Spleen (tissue), 11 donors: ENCODE results near the gene NEDD4L. TPM values are rescaled to one million over a fixed set of nuclear protein-coding genes. Genes with fewer than 3 reads are reported as not detected.

ENCODE experiments used
- DNase-seq: peaks from one replicate; pipeline ENCODE4 v3.0.0-alpha.2; 2020
- H3K27ac ChIP-seq, 8 donors: fragments of 200-600 bp; sonication (generic) in 7 of 8; 1 replicate in 4 of 8; 2 replicates in 4 of 8; pipeline versions ENCODE4 v1.5.0 to v1.8.0; 2016 to 2021; ENCODE audit warnings: inconsistent platforms in 4 of 8, mild to moderate bottlenecking in 4 of 8, moderate library complexity in 1 of 8
- H3K27me3 ChIP-seq, 7 donors: fragments of 200-600 bp; sonication (generic) in 6 of 7; replicated peaks in 1 of 7; 1 replicate in 4 of 7; 2 replicates in 3 of 7; pipeline versions ENCODE4 v1.5.0 to v1.8.0; 2016 to 2021; ENCODE audit warnings: inconsistent platforms in 3 of 7, mild to moderate bottlenecking in 1 of 7
- H3K36me3 ChIP-seq, 6 donors: fragments of 200-600 bp; sonication (generic) in 5 of 6; 1 replicate in 4 of 6; 2 replicates in 2 of 6; pipeline versions ENCODE4 v1.5.0 to v1.8.0; 2016 to 2021; ENCODE audit warnings: inconsistent platforms in 2 of 6
- H3K4me1 ChIP-seq, 6 donors: fragments of 200-600 bp; sonication (generic) in 5 of 6; 1 replicate in 3 of 6; 2 replicates in 3 of 6; pipeline versions ENCODE4 v1.5.0 to v1.8.0; 2016 to 2021; ENCODE audit warnings: inconsistent platforms in 3 of 6
- H3K4me3 ChIP-seq, 8 donors: fragments of 200-600 bp; sonication (generic) in 7 of 8; 1 replicate in 4 of 8; 2 replicates in 4 of 8; pipeline versions ENCODE4 v1.5.0 to v1.8.0; 2016 to 2021; ENCODE audit warnings: inconsistent platforms in 4 of 8, mild to moderate bottlenecking in 4 of 8, moderate library complexity in 2 of 8
- H3K9me3 ChIP-seq, 8 donors: fragments of 200-600 bp; sonication (generic) in 7 of 8; 1 replicate in 4 of 8; 2 replicates in 4 of 8; pipeline versions ENCODE4 v1.5.0 to v1.8.0; 2016 to 2021; ENCODE audit warnings: inconsistent platforms in 4 of 8
- POLR2A ChIP-seq, 3 donors: fragments of 450-650 bp; IDR thresholded peaks; one replicate each; pipeline ENCODE4 v1.5.1; 2017; ENCODE audit warnings: antibody characterized with exemption in 3 of 3, mild to moderate bottlenecking in 1 of 3
- POLR2AphosphoS5 ChIP-seq, 3 donors: sonication (generic); formaldehyde crosslinking; IDR thresholded peaks; one replicate each; pipeline ENCODE4 v1.5.1; 2017; ENCODE audit warnings: antibody characterized with exemption in 3 of 3
- WGBS, 5 donors: extraction: QIAGEN DNeasy Blood & Tissue Kit in 3 of 5; methylation state at CpG; one replicate each; pipeline versions ENCODE4 v1.1.5 to v1.1.7; 2013 to 2018; 5-methylcytosine and 5-hydroxymethylcytosine counted together
- intact Hi-C: fragments of 100-400 bp; cut with DNase I; formaldehyde crosslinking; loops from one replicate; pipeline ENCODE4 v1.15.0; 2023; ENCODE audit warnings: low total_unique reads
- polyA plus RNA-seq, 3 donors: library from polyadenylated mRNA; stranded (reverse); fragments of 200-250 nt; gene quantifications; one replicate each; pipeline ENCODE4 v1.2.1, GENCODE V29; 2013
- total RNA-seq, 7 donors: library from RNA; depleted of rRNA in 3 of 7; stranded (reverse); fragments of >200 nt in 3 of 7; fragmentation: NEBNext Ultra II Directional in 4 of 7; extraction: Animal tissue kit (Norgen Biotek cat#: 25700) in 4 of 7; gene quantifications; one replicate each; pipeline versions ENCODE4 v1.1.0 to v1.2.1, GENCODE V29; 2016 to 2021
- TF ChIP-seq, protein P1 (sequence below), 11 experiments: fragments of 200-600 bp in 7 of 11; fragments of 450-650 bp in 4 of 11; sonication (generic) in 4 of 11; IDR thresholded peaks in 8 of 11; conservative IDR thresholded peaks in 3 of 11; 1 replicate in 7 of 11; 2 replicates in 4 of 11; pipeline versions ENCODE4 v1.4.0 to v1.8.0; 2016 to 2021; ENCODE audit warnings: antibody characterized with exemption in 11 of 11, inconsistent platforms in 4 of 11, mild to moderate bottlenecking in 1 of 11
- donor health status: healthy with polysubstance abuse.
- donor health status: DM: no; HTN: no; CAD: no; lungs with moderate emphysema.
- donor health status: DM: no; HTN: no; CAD: no.
- donor health status: Bipolar disorder and iron deficiency.
- donor health status: healthy.
- donor health status: DM: no; HTN: no; CAD: no.
- donor health status: DM: yes; HTN: yes; CAD: no.

The NEDD4L gene
- total and polyA plus RNA-seq, 10 donors, result 8.7 to 26.9 (median 18.3) TPM

DNA sequence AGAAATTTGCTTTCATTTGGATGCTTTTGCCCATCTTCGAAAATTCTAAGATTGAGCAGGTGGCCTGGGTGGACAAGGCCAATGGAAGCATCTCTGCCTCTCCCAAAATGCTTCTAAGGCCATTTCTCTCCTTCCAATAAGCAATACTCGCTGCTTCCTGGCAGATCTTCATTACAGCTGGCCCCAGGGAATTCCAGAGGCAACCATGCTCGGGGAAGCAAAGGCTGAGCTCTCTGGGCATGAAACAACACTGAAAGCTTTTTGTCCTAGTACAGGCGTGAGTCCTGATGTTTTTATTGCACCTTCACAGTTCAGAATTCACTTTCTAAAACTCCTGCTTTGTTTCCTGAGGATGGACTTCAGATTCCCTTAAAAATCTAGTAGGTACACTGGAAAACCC lies 11.8 kb upstream of the NEDD4L start:
- Histone ChIP-seq H3K27ac (no peak overlapping the region), H3K27me3 (peaks cover 0 to 15% (median 0%) of the 10 kb centered on the region in 7 donors), H3K4me3 (no peak overlapping the region), H3K4me1 (no peaks in the 10 kb centered on the region), H3K36me3 (no peaks in the 10 kb centered on the region), H3K9me3 (no peaks in the 10 kb centered on the region)
- intact Hi-C loops, result no loop called here
- TF ChIP-seq POLR2A (IDR thresholded peaks at IDR 0.05) (no peak), POLR2AphosphoS5 (IDR thresholded peaks at IDR 0.05) (no peak)
- TF ChIP-seq, protein P1, sequence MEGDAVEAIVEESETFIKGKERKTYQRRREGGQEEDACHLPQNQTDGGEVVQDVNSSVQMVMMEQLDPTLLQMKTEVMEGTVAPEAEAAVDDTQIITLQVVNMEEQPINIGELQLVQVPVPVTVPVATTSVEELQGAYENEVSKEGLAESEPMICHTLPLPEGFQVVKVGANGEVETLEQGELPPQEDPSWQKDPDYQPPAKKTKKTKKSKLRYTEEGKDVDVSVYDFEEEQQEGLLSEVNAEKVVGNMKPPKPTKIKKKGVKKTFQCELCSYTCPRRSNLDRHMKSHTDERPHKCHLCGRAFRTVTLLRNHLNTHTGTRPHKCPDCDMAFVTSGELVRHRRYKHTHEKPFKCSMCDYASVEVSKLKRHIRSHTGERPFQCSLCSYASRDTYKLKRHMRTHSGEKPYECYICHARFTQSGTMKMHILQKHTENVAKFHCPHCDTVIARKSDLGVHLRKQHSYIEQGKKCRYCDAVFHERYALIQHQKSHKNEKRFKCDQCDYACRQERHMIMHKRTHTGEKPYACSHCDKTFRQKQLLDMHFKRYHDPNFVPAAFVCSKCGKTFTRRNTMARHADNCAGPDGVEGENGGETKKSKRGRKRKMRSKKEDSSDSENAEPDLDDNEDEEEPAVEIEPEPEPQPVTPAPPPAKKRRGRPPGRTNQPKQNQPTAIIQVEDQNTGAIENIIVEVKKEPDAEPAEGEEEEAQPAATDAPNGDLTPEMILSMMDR (IDR thresholded peaks at IDR 0.05 in 8 of 11, conservative IDR thresholded peaks at IDR 0.05 in 3 of 11), result no peak
- DNase-seq, result no peak
- WGBS, 5 donors, result 78 to 90% (median 86%) methylated on average over 4 of the region's 4 CpGs

GRCh38 chr18:58033216-58033615 lies 10.8 kb upstream of the NEDD4L start:
- Histone ChIP-seq H3K27ac (no peak overlapping the region), H3K4me3 (no peak overlapping the region), H3K4me1 (peaks cover 0 to 7% (median 0%) of the 10 kb centered on the region in 6 donors), H3K36me3 (no peaks in the 10 kb centered on the region), H3K9me3 (no peaks in the 10 kb centered on the region), H3K27me3 (peaks cover 0 to 15% (median 0%) of the 10 kb centered on the region in 7 donors)
- WGBS, 5 donors, result 77 to 89% (median 85%) methylated on average over 3 of the region's 3 CpGs
- no peak for DNase-seq
- TF ChIP-seq, protein P1 (IDR thresholded peaks at IDR 0.05 in 8 of 11, conservative IDR thresholded peaks at IDR 0.05 in 3 of 11), result no peak
- TF ChIP-seq POLR2A (IDR thresholded peaks at IDR 0.05), result no peak
- TF ChIP-seq POLR2AphosphoS5 (IDR thresholded peaks at IDR 0.05), result no peak
- intact Hi-C loops, result no loop called here

GRCh38 chr18:58034370-58034769 lies 9.7 kb upstream of the NEDD4L start:
- DNase-seq, result no peak
- 89 to 96% (median 90%) methylated on average over 2 of the region's 2 CpGs for WGBS, 5 donors
- H3K27ac ChIP-seq, result no peak overlapping the region
- peaks cover 0 to 15% (median 0%) of the 10 kb centered on the region in 7 donors for H3K27me3 ChIP-seq
- TF ChIP-seq, protein P1 (IDR thresholded peaks at IDR 0.05 in 8 of 11, conservative IDR thresholded peaks at IDR 0.05 in 3 of 11), result no peak
- TF ChIP-seq POLR2A (IDR thresholded peaks at IDR 0.05) (no peak), POLR2AphosphoS5 (IDR thresholded peaks at IDR 0.05) (no peak)
- no peak overlapping the region for H3K4me3 ChIP-seq
- no peaks in the 10 kb centered on the region for H3K9me3 ChIP-seq
- intact Hi-C loops, result no loop called here
- peaks cover 0 to 14% (median 0%) of the 10 kb centered on the region in 6 donors for H3K4me1 ChIP-seq
- H3K36me3 ChIP-seq, result no peaks in the 10 kb centered on the region

DNA sequence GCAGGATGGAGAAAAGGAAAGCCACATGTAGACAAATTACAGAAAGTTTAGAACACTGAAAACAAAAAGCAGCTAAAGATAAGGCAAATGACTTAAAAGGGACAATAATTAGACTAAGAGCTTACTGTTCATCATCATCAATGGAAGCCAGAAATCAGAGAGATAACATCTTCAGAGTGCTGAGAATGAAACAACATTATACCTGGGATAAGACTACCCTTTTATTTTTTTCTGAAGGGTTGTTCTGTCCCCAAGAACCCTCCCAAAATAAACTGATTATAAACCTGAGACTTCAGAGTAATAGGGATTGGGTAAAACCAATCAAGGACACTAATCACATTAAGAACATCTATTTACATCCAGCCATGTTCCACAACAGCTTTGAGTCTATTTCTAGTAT lies 6.9 kb upstream of the NEDD4L start:
- intact Hi-C loops, result no loop called here
- no peak overlapping the region for H3K4me3 ChIP-seq
- H3K36me3 ChIP-seq, result no peaks in the 10 kb centered on the region
- no peak for DNase-seq
- no peaks in the 10 kb centered on the region for H3K9me3 ChIP-seq
- H3K4me1 ChIP-seq, result peaks cover 0 to 28% (median 7%) of the 10 kb centered on the region in 6 donors
- no peak for TF ChIP-seq POLR2A (IDR thresholded peaks at IDR 0.05)
- no peak overlapping the region for H3K27ac ChIP-seq
- H3K27me3 ChIP-seq, result peaks cover 0 to 14% (median 0%) of the 10 kb centered on the region in 7 donors

DNA sequence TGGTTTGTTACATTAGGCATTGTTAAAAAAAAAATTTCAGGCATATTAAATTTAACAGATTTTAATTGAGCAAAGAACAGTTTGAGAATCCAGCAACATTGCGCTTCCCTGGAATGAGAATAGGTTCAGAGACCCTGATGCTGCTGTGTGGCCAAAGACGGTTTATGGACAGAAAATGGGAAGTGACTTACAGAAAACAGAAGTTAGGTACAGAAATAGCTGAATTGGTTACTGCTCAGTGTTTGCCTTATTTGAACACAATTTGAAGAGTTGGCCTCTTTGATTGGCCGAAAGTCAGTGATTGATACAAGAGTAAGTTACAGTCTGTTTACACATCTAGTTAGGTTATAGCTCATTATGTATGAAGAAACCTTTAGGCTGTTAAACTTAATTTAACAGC lies 6.0 kb upstream of the NEDD4L start:
- intact Hi-C loops, result no loop called here
- peaks cover 0 to 8% (median 0%) of the 10 kb centered on the region in 7 donors for H3K27me3 ChIP-seq
- no peaks in the 10 kb centered on the region for H3K9me3 ChIP-seq
- no peak overlapping the region for H3K4me3 ChIP-seq
- no peaks in the 10 kb centered on the region for H3K36me3 ChIP-seq
- no peak for DNase-seq
- H3K4me1 ChIP-seq, result peaks cover 0 to 37% (median 14%) of the 10 kb centered on the region in 6 donors
- H3K27ac ChIP-seq, result no peak overlapping the region
- WGBS, 5 donors, result 50 to 69% (median 56%) methylated on average over 3 of the region's 3 CpGs
- TF ChIP-seq, protein P1 (IDR thresholded peaks at IDR 0.05 in 8 of 11, conservative IDR thresholded peaks at IDR 0.05 in 3 of 11), result no peak
- no peak for TF ChIP-seq POLR2AphosphoS5 (IDR thresholded peaks at IDR 0.05)
- no peak for TF ChIP-seq POLR2A (IDR thresholded peaks at IDR 0.05)
